Heart right ventricle (tissue), 16 donors: Measurements from ENCODE around the gene CPLANE1. TPM values are rescaled to one million over a fixed set of nuclear protein-coding genes. Genes with fewer than 3 reads are reported as not detected.
"Not testable (repeated sequence)": the region's sequence is repeated elsewhere in the genome, so short reads cannot be mapped to it uniquely, and the experiment has no call there.

ENCODE experiments used
- ATAC-seq, 8 donors: fragments of 200-7000 bp; cut with Tn5 transposase; one replicate each; pipeline ENCODE4 v1.9.1; 2020; ENCODE audit warnings: mild to moderate bottlenecking in 8 of 8, moderate library complexity in 8 of 8, moderate number of reproducible peaks in 1 of 8
- DNase-seq, 2 donors: peaks; one replicate each; pipeline ENCODE4 v3.0.0-alpha.2; 2020
- H3K27ac ChIP-seq, 10 donors: fragments of 200-600 bp; sonication (generic) in 2 of 10; one replicate each; pipeline versions ENCODE4 v1.5.0 to v1.8.0; 2020 to 2022; ENCODE audit warnings: mild to moderate bottlenecking in 3 of 10
- H3K27me3 ChIP-seq, 7 donors: fragments of 200-600 bp; one replicate each; pipeline ENCODE4 v1.8.0; 2021 to 2022; ENCODE audit warnings: mild to moderate bottlenecking in 2 of 7
- H3K36me3 ChIP-seq, 9 donors: fragments of 200-600 bp; sonication (generic) in 1 of 9; one replicate each; pipeline versions ENCODE4 v1.5.0 to v1.8.0; 2020 to 2022; ENCODE audit warnings: mild to moderate bottlenecking in 2 of 9
- H3K4me1 ChIP-seq, 9 donors: fragments of 200-600 bp; sonication (generic) in 1 of 9; one replicate each; pipeline versions ENCODE4 v1.5.0 to v1.8.0; 2020 to 2022; ENCODE audit warnings: mild to moderate bottlenecking in 4 of 9
- H3K4me3 ChIP-seq, 10 donors: fragments of 200-600 bp; sonication (generic) in 2 of 10; one replicate each; pipeline versions ENCODE4 v1.5.0 to v1.8.0; 2020 to 2022; ENCODE audit warnings: mild to moderate bottlenecking in 7 of 10, moderate library complexity in 2 of 10
- H3K9me3 ChIP-seq, 11 donors: fragments of 200-600 bp in 10 of 11; sonication (generic) in 2 of 11; one replicate each; pipeline versions ENCODE4 v1.5.0 to v1.8.0; 2013 to 2022; ENCODE audit warnings: mild to moderate bottlenecking in 2 of 11, control low read depth in 1 of 11, moderate library complexity in 1 of 11
- CTCF ChIP-seq, 9 donors: fragments of 200-600 bp; sonication (generic) in 2 of 9; IDR thresholded peaks; one replicate each; pipeline versions ENCODE4 v1.5.0 to v1.8.0; 2021 to 2022; ENCODE audit warnings: antibody characterized with exemption in 9 of 9, mild to moderate bottlenecking in 5 of 9, moderate library complexity in 1 of 9
- WGBS, 2 donors: extraction: QIAGEN DNeasy Blood & Tissue Kit; methylation state at CpG; one replicate each; pipeline ENCODE4 v1.1.7; 2013; ENCODE audit warnings: inconsistent platforms in 1 of 2; 5-methylcytosine and 5-hydroxymethylcytosine counted together
- intact Hi-C, 10 donors: fragments of 100-400 bp; cut with DNase I; formaldehyde crosslinking; loops; one replicate each; pipeline versions ENCODE4 v1.11.1 to v1.14.2; 2022
- polyA plus RNA-seq, 2 donors: library from polyadenylated mRNA; stranded (reverse); fragments of 200-250 nt; gene quantifications; one replicate each; pipeline ENCODE4 v1.2.3, GENCODE V29; 2013
- total RNA-seq, 10 donors: library from RNA; stranded (reverse); fragmentation: NEBNext Ultra II Directional in 3 of 10; extraction: Animal tissue kit (Norgen Biotek cat#: 25700) in 3 of 10; gene quantifications; one replicate each; pipeline versions ENCODE4 v1.2.1 to v1.2.4, GENCODE V29; 2021 to 2023
- donor health status: Arrhythmogenic right ventricular cardiomyopathy.
- donor health status: ischemic (EF 13 %, LVEDD 7.1; RV severe dilation, severe dysfunction).
- donor health status: healthy with polysubstance abuse.
- donor health status: DM: no; HTN: yes; CAD: no.
- donor health status: DM: no; HTN: no; CAD: no.
- donor health status: ischemic (EF 25% LVEDD 6.9; RV normal size, moderate dysfunction).
- donor health status: ischemic (EF 25% LVEDD 5.7; RV mildly dilated, moderate dysfunction).
- donor health status: healthy.
- donor health status: DM: yes; HTN: yes; CAD: no.
- donor health status: Ischemic cardiomyopathy.
- donor health status: ischemic (EF 35%, LVEDD 5.7; RV mildly dilated, moderate dysfunction).
- donor health status: nonischemic (EF 11% LVEDD 7.7; RV severe dilation, severe dysfunction).
- donor health status: DM: yes; HTN: yes; CAD: no.
- donor health status: PGD.
- donor health status: ischemic (EF 29% LVEDD 5.4; RV normal size, mild dysfunction).
- donor health status: nonischemic (EF 23%, LVEDD 6.1; RV moderate dilation, normal function).

CPLANE1 gene
- total and polyA plus RNA-seq, 12 donors, result 1.4 to 13.5 (median 9.5) TPM

DNA sequence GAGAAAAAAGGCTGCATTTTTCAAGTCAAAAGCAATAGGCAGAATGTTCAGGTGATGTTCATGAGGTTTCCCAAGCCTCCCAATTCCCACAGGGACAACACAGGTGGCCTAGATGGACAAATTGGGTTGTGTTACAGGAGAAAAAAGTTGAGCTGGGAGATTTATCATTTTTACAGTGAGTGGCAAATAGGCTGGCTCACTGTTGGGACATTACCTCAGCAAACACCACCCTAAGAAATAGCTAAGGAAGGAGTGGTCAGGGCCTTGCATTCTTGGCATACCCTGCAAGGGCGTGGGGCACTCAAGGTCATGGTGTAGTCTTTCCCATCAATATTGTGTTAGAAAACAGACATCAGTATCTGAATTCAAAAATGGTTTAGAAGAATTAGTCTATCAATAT is 23.3 kb upstream of the CPLANE1 start:
- ATAC-seq (no peak), DNase-seq (no peak)
- Histone ChIP-seq H3K4me1 (no peaks in the 10 kb centered on the region), H3K4me3 (no peak overlapping the region), H3K27ac (no peak overlapping the region), H3K9me3 (peaks cover 0 to 14% (median 0%) of the 10 kb centered on the region in 11 donors), H3K27me3 (no peaks in the 10 kb centered on the region), H3K36me3 (no peaks in the 10 kb centered on the region)
- WGBS, 2 donors, result 61 to 65% methylated on average over 1 of the region's 1 CpG
- intact Hi-C loops, result no loop called here
- TF ChIP-seq CTCF (IDR thresholded peaks at IDR 0.05), result no peak

GRCh38 chr5:37268100-37268499 is 18.9 kb upstream of the CPLANE1 start:
- H3K36me3 ChIP-seq, H3K27ac ChIP-seq, ATAC-seq, intact Hi-C loops, H3K27me3 ChIP-seq, H3K4me3 ChIP-seq, DNase-seq, H3K4me1 ChIP-seq: not testable (repeated sequence)
- H3K9me3 ChIP-seq, result peaks cover 0 to 14% (median 0%) of the 10 kb centered on the region in 11 donors

- intact Hi-C loops, result no loop called here
- Histone ChIP-seq H3K27me3 (no peaks in the 10 kb centered on the region), H3K27ac (no peak overlapping the region), H3K4me3 (no peak overlapping the region), H3K36me3 (peaks cover 0 to 4% (median 0%) of the 10 kb centered on the region in 9 donors), H3K4me1 (no peaks in the 10 kb centered on the region), H3K9me3 (peaks cover 0 to 23% (median 0%) of the 10 kb centered on the region in 11 donors)
- TF ChIP-seq CTCF (IDR thresholded peaks at IDR 0.05), result no peak
- WGBS, 2 donors, result 91 to 94% methylated on average over 4 of the region's 4 CpGs
- ATAC-seq (no peak), DNase-seq (no peak)
Observed at GRCh38 chr5:37255774-37256358, 6.7 kb upstream of the CPLANE1 start.

DNA sequence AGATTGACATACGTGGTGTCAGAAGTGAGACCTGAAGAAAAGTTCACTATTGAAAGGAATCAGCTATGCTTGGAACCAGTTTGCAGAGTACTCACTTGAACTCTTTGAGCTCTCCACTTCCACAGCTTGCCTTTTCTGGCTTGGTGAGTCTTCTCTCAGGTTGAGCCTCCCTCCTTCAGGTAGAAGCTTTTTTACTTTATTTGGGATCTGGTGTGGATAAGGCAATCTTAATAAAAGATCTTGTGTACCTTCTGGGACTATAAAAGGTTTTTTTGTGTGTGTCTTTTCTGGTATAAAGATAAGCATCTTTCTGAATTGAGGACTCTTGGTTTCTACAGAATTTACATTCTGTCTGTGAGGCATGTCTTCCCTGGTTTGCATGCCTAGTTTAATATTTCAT is 5.4 kb upstream of the CPLANE1 start:
- H3K27me3 ChIP-seq, result no peaks in the 10 kb centered on the region
- no peak overlapping the region for H3K27ac ChIP-seq
- intact Hi-C loops, result no loop called here
- no peak for ATAC-seq
- H3K4me1 ChIP-seq, result peaks cover 0 to 8% (median 0%) of the 10 kb centered on the region in 9 donors
- peaks cover 0 to 4% (median 0%) of the 10 kb centered on the region in 9 donors for H3K36me3 ChIP-seq
- no peak overlapping the region for H3K4me3 ChIP-seq
- 92 to 97% methylated on average over 1 of the region's 1 CpG for WGBS, 2 donors
- DNase-seq, result no peak
- peaks cover 0 to 18% (median 0%) of the 10 kb centered on the region in 11 donors for H3K9me3 ChIP-seq
- no peak for TF ChIP-seq CTCF (IDR thresholded peaks at IDR 0.05)

GRCh38 chr5:37251665-37252064 is 2.5 kb upstream of the CPLANE1 start:
- no peak for ATAC-seq
- intact Hi-C loops, result no loop called here
- no peak for DNase-seq
- no peak for TF ChIP-seq CTCF (IDR thresholded peaks at IDR 0.05)
- H3K27ac ChIP-seq, result no peak overlapping the region
- H3K27me3 ChIP-seq, result no peaks in the 10 kb centered on the region
- peaks cover 0 to 11% (median 0%) of the 10 kb centered on the region in 11 donors for H3K9me3 ChIP-seq
- peaks cover 3 to 29% (median 17%) of the 10 kb centered on the region in 9 donors for H3K4me1 ChIP-seq
- H3K4me3 ChIP-seq, result no peak overlapping the region
- H3K36me3 ChIP-seq, result peaks cover 0 to under 1% (median 0%) of the 10 kb centered on the region in 9 donors
